HTERT RPE-1 (cell line): ENCODE results near the gene PLA2G2C.

Source experiments
- in situ Hi-C: fragments of 300-500 bp; cut with MboI; formaldehyde crosslinking; loops from 4 replicates; pipeline ENCODE4 v1.14.3; 2020; ENCODE audit warnings: low sequenced_read_pairs

Gene PLA2G2C

DNA sequence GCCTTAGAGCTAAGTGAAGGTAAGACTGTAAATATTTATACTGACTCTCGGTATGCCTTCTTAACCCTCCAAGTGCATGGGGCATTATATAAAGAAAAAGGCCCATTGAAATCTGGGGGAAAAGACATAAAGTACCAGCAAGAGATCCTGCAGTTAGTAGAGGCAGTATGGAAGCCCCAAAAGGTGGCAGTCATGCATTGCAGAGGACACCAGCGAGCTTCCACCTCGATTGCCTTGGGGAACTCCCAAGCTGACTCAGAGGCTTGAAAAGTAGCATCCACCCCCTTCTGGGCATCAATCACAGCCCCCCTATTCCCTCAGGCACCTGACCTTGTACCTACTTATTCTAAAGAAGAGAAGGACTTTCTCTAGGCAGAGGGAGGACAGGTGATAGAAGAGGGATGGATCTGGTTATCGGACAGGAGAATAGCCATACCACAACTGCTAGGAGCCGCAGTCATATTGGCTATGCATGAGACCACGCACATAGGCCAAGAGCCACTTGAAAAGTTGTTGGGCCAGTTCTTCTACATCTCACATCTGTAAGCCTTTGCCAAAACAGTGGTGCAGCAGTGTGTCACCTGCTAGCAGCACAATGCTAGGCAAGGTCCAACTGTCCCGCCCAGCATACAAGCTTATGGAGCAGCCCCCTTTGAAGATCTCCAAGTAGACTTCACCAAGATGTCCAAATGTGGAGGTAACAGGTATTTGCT, 27.8 kb downstream of the PLA2G2C start:
- in situ Hi-C loops = no loop called here

- in situ Hi-C loops = no loop called here
Observed at GRCh38 chr1:20154301-20154831, 32.0 kb downstream of the PLA2G2C start.

GRCh38 chr1:20153000-20153418, 33.3 kb downstream of the PLA2G2C start:
- in situ Hi-C loops = no loop called here

DNA sequence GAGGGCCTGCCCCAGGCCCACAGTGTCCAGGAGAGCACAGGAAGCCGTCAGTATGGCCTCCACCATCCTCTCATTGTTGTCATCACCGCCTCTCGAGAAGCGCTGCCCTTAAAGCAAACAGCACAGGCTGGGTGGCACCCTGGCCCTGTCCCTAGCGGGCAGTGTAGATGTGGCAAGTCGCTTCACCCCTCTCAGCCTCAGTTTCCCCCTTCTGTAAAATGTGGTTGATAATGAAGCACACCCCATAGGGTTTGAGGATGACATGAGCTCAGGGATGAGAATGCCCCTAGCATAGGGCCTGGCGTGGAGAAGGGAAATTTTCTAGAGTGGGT, 33.8 kb downstream of the PLA2G2C start:
- in situ Hi-C loops = no loop called here

DNA sequence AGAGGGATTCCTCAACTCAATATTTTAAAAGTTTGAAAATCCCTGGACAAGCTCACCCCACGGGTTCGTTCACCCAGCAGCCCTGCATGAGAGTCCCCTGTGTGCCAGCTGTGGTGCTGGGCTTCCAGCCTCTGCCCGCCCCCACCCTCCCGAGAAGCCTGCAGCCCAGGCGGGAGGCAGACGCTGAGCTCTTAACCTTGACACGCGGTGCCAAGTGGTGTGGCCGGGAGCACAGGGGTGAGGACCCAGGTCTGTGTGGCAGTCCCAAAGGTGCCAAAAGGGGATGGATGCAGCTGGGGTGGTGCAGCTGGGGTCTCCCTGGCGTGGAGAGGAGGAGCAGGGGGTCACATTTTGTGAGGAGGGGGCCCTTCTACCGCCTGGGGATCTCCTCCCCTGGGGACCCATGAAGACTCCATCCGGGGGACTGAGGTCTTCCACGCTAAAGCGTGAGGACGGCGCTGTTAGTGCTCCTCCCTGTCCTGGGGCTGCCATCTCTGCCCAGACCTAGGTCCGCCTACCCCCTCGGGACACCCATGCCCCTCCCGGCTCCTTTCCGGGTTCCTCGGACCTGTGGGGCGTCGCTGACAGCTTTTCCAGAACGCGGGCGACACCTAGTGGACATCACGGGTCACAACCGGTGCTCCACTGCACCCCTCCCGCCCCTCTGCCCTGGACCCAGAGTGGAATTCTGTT, 34.3 kb downstream of the PLA2G2C start:
- in situ Hi-C loops = no loop called here

GRCh38 chr1:20150969-20151368, 35.3 kb downstream of the PLA2G2C start:
- in situ Hi-C loops = no loop called here

- in situ Hi-C loops = no loop called here
Observed at GRCh38 chr1:20150326-20150705, 36.0 kb downstream of the PLA2G2C start.

- in situ Hi-C loops = no loop called here
Observed at GRCh38 chr1:20149601-20150325, 36.6 kb downstream of the PLA2G2C start.

- in situ Hi-C loops = no loop called here
Observed at GRCh38 chr1:20148571-20149500, 37.5 kb downstream of the PLA2G2C start.

DNA sequence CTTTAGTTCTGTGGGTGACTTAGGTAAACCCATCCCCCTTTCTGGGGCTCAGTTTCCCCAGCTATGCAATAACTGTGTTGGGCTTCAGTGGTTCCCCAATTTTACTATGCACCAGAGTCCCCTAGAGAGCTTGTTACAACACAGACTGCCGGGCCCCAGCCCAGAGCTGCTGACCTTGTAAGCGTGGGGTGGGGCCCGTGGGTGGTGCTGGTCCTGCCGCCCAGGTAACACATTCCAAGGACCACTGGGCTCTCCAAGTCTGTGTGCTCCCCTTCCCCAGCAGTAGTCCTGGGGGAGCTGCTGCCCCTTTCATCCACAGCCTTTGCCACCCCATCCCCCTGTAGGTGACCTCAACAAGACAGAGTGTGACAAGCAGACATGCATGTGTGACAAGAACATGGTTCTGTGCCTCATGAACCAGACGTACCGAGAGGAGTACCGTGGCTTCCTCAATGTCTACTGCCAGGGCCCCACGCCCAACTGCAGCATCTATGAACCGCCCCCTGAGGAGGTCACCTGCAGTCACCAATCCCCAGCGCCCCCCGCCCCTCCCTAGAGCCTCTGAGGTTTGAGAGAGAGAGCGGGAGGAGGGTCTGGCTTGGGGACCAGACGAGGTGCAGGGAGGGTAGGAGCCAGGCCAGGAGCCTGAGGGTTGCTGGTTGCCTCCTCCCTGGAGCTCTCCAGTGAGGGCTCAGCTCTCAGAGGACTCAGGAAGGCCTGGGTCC, 38.3 kb downstream of the PLA2G2C start:
- in situ Hi-C loops = no loop called here

DNA sequence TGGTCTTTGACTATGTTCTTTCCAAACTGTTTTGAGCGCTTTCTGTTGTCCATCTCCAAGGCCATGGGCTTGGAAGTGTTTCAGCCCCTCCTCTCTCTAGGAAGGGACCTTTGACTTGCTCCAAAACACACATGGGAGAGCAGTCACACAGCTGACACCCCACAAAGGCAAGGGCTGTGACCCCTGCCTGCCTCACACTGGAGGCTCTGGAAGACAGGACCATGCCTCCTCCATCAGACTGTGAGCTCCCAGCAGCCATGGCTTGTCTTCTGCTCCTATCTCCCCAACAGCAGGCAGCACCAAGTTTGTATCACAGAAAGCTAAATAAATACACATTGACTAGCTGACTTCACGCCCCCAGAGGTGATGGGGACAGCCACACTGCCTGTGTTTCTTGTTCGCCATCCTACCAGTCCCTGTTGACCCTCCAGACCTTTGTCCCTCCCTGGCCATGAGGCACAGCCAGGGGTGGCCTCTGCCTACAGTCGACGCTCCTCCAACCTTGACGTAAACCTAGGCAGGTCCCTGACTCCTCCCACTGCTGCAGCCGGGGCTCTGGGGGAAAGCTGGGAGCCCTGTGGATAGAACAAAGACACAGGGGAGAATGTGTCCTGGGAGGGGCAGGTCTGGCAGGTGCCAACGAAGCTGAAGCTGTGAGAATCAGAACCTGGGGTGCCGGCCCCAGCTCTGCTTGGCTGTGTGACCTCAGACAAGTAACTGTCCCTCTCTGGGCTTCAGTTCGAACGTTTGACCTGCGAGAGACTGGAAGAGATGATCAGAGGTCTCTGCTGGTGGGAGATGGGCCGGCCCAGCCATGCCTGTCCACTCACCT, 42.4 kb downstream of the PLA2G2C start:
- in situ Hi-C loops = no loop called here

DNA sequence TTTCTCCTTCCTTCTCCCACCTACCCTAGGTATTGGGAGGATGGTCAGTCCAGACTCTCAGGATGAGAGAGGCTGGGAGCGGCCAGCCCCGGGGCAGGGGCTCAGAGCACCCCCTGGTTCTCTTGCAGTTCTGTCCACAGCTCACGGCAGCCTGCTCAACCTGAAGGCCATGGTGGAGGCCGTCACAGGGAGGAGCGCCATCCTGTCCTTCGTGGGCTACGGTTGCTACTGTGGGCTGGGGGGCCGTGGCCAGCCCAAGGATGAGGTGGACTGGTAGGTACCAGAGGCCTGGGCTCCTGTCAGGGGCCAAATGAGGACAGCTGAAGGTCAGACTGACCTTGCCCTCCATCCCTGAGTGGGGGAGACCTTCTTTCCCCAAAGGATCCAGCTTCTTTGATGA, 43.0 kb downstream of the PLA2G2C start:
- in situ Hi-C loops = no loop called here

DNA sequence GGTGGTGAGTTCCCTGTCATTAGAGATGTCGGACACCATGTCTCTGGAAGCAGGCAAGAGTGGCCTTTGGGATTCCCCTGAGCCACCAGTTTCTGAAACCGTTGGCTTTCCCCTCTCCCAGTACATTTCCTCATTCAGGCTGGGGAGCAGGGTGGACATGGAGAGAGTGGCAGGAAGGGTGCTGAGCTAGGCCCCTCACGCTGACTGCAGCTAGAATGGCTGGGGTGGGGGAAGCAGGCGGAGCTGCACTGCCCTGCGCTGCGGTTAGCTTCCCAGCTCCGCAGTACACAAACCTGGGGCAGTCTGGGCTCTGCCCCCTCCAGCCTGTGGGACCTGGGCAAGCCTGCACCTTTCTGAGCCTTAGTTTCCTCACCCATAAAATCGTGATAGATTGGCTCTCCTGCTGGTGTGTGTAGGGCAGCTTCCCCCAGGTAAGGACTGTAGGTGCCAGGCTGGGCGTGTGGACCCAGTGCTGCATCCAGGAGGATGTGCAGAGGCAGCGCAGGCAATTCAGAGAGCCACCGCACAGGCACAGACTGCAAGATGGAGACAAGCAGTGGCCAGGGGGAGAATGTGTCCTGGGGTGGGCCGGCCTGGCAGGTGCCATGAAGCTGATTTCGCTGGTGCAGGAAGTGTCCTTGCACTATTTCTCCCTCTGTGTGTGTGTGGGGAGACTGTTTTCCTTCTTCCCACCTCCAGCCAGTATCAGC, 44.2 kb downstream of the PLA2G2C start:
- in situ Hi-C loops = no loop called here

GRCh38 chr1:20141466-20141865, 44.9 kb downstream of the PLA2G2C start:
- in situ Hi-C loops = no loop called here

- in situ Hi-C loops = no loop called here
Observed at GRCh38 chr1:20141001-20141400, 45.3 kb downstream of the PLA2G2C start.

GRCh38 chr1:20139776-20140612, 46.3 kb downstream of the PLA2G2C start:
- in situ Hi-C loops = no loop called here

DNA sequence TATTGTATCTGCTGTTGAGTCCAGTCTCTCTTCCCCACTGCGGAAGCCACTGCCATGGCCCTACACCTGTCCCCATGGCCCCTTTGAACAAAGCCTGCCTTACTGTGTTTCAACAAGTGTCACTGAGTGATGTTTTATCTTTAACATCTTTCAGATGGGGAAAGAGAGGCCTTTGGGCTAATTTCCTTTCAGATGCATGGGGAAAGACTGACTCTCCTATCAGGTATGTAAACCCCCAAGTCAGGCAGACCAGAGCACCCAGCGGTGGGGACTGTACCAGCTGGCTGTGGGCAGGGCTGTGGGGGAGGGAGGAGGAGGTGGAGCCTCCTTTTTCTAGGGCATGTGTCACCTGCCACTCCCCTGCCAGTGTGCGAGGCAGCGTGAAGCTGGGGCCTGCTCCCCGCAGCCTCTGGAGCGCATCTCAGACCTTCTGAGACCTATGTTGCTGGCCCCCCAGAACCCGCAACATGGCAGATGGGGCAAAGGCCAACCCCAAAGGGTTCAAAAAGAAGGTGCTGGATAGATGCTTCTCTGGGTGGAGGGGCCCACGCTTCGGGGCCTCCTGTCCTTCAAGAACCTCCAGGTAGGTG, 47.3 kb downstream of the PLA2G2C start, which contains the start of gene PLA2G2F:
PLA2G2F (plus strand) TSS at position 363 of the 590 bp plus-strand sequence; CDS start at position 468, 105 bp downstream.
- in situ Hi-C loops = no loop called here
